NCI-H2171 treated with DMSO at 0.1 percent for 48 hours (cell line): ENCODE data around the gene CDC14B.
"Not testable (repeated sequence)": the region's sequence is repeated elsewhere in the genome, so short reads cannot be mapped to it uniquely, and the experiment has no call there.

ENCODE experiments used
- DNase-seq: peaks from one replicate; lab custom pipeline; 2025; lab: John Stamatoyannopoulos, UW

Gene CDC14B

GRCh38 chr9:96619491-96620180 is at the start of gene CDC14B:
Gene CDC14B (minus strand): TSS chr9:96619843. CDS start chr9:96619378, 465 bp downstream.
- DNase-seq = peak; percentile 93

GRCh38 chr9:96668868-96669534 is 49.4 kb upstream of the CDC14B start:
- DNase-seq = no peak

- no peak for DNase-seq
Observed at GRCh38 chr9:96667363-96667728, 47.7 kb upstream of the CDC14B start.

GRCh38 chr9:96666653-96667362 is 47.2 kb upstream of the CDC14B start:
- peak; percentile 28 for DNase-seq

- DNase-seq = no peak
Observed at GRCh38 chr9:96665789-96666188, 46.1 kb upstream of the CDC14B start.

GRCh38 chr9:96663506-96664120 is 44.0 kb upstream of the CDC14B start:
- no peak for DNase-seq

- DNase-seq = no peak
Observed at GRCh38 chr9:96661711-96662110, 42.1 kb upstream of the CDC14B start.

GRCh38 chr9:96660692-96661248 is 41.1 kb upstream of the CDC14B start:
- DNase-seq = no peak

- peak; percentile 50 for DNase-seq
Observed at GRCh38 chr9:96655198-96655851, 35.7 kb upstream of the CDC14B start, which contains the start of gene PRXL2C. Gene PRXL2C (minus strand): TSS chr9:96655317. CDS start chr9:96655281, 36 bp downstream.

GRCh38 chr9:96654450-96655197 is 35.0 kb upstream of the CDC14B start:
- DNase-seq = peak; percentile 76

- peak; percentile 15 for DNase-seq
Observed at GRCh38 chr9:96651626-96652025, 32.0 kb upstream of the CDC14B start.

- DNase-seq = no peak
Observed at GRCh38 chr9:96649620-96650324, 30.1 kb upstream of the CDC14B start.

- DNase-seq = peak; percentile 81
Observed at GRCh38 chr9:96646081-96646991, 26.7 kb upstream of the CDC14B start.

- peak; percentile 4 for DNase-seq
Observed at GRCh38 chr9:96644137-96644536, 24.5 kb upstream of the CDC14B start.

GRCh38 chr9:96641514-96641913 is 21.9 kb upstream of the CDC14B start:
- no peak for DNase-seq

- DNase-seq = no peak
Observed at GRCh38 chr9:96638606-96639364, 19.1 kb upstream of the CDC14B start.

GRCh38 chr9:96636368-96636767 is 16.7 kb upstream of the CDC14B start:
- no peak for DNase-seq

- not testable (repeated sequence) for DNase-seq
Observed at GRCh38 chr9:96633579-96633978, 13.9 kb upstream of the CDC14B start.
